Measurements from ENCODE around the gene ART4.

Gene ART4

GRCh38 chr12:14854586-14855183 is 11.4 kb upstream of the ART4 start:
- no peak overlapping the region for H3K4me3 ChIP-seq (ENCODE audit: low read length)

GRCh38 chr12:14853961-14854360 is 10.6 kb upstream of the ART4 start:
- DNase-seq (ENCODE audit: low read depth, low spot score), result no peak
- no peak overlapping the region for H3K4me3 ChIP-seq (ENCODE audit: low read length)

More at GRCh38 chr12:14854586-14855183, 11.4 kb upstream of the ART4 start:
- DNase-seq (ENCODE audit: low read depth, low spot score), result no peak

- H3K4me3 ChIP-seq (ENCODE audit: low read length), result no peak overlapping the region
- no peak for DNase-seq (ENCODE audit: low read depth, low spot score)
Observed at GRCh38 chr12:14852880-14853279, 9.6 kb upstream of the ART4 start.

GRCh38 chr12:14850929-14851663 is 7.8 kb upstream of the ART4 start:
- no peak for DNase-seq (ENCODE audit: low read depth, low spot score)
- H3K4me3 ChIP-seq (ENCODE audit: low read length), result no peak overlapping the region

- no peak for DNase-seq (ENCODE audit: low read depth, low spot score)
- H3K4me3 ChIP-seq (ENCODE audit: low read length), result no peak overlapping the region
Observed at GRCh38 chr12:14849661-14850060, 6.3 kb upstream of the ART4 start.

GRCh38 chr12:14846876-14847580 is 3.7 kb upstream of the ART4 start:
- H3K4me3 ChIP-seq (ENCODE audit: low read length), result no peak overlapping the region
- no peak for DNase-seq (ENCODE audit: low read depth, low spot score)

GRCh38 chr12:14846042-14846587 is 2.8 kb upstream of the ART4 start:
- no peak for DNase-seq (ENCODE audit: low read depth, low spot score)
- no peak overlapping the region for H3K4me3 ChIP-seq (ENCODE audit: low read length)

- H3K4me3 ChIP-seq (ENCODE audit: low read length), result no peak overlapping the region
- DNase-seq (ENCODE audit: low read depth, low spot score), result peak; percentile 31
Observed at GRCh38 chr12:14845350-14845750, 2.0 kb upstream of the ART4 start.

- DNase-seq (ENCODE audit: low read depth, low spot score), result no peak
- H3K4me3 ChIP-seq (ENCODE audit: low read length), result no peak overlapping the region
Observed at GRCh38 chr12:14844401-14844800, 1.1 kb upstream of the ART4 start.

GRCh38 chr12:14842315-14842714 is 1.0 kb downstream of the ART4 start:
- no peak overlapping the region for H3K4me3 ChIP-seq (ENCODE audit: low read length)
- DNase-seq (ENCODE audit: low read depth, low spot score), result no peak

GRCh38 chr12:14841761-14842160 is 1.6 kb downstream of the ART4 start:
- DNase-seq (ENCODE audit: low read depth, low spot score), result no peak
- H3K4me3 ChIP-seq (ENCODE audit: low read length), result no peak overlapping the region

- H3K4me3 ChIP-seq (ENCODE audit: low read length), result no peak overlapping the region
Observed at GRCh38 chr12:14840616-14841015, 2.7 kb downstream of the ART4 start.

GRCh38 chr12:14839262-14839661 is 4.1 kb downstream of the ART4 start:
- DNase-seq (ENCODE audit: low read depth, low spot score), result no peak
- H3K4me3 ChIP-seq (ENCODE audit: low read length), result no peak overlapping the region

More at GRCh38 chr12:14840616-14841015, 2.7 kb downstream of the ART4 start:
- DNase-seq (ENCODE audit: low read depth, low spot score), result no peak

- no peak for DNase-seq (ENCODE audit: low read depth, low spot score)
- H3K4me3 ChIP-seq (ENCODE audit: low read length), result no peak overlapping the region
Observed at GRCh38 chr12:14836336-14837210, 6.8 kb downstream of the ART4 start.

- H3K4me3 ChIP-seq (ENCODE audit: low read length), result no peak overlapping the region
- DNase-seq (ENCODE audit: low read depth, low spot score), result no peak
Observed at GRCh38 chr12:14834509-14834908, 8.8 kb downstream of the ART4 start.

- DNase-seq (ENCODE audit: low read depth, low spot score), result no peak
- no peak overlapping the region for H3K4me3 ChIP-seq (ENCODE audit: low read length)
Observed at GRCh38 chr12:14833952-14834351, 9.4 kb downstream of the ART4 start.

- no peak overlapping the region for H3K4me3 ChIP-seq (ENCODE audit: low read length)
- no peak for DNase-seq (ENCODE audit: low read depth, low spot score)
Observed at GRCh38 chr12:14833336-14833735, 10.0 kb downstream of the ART4 start.

GRCh38 chr12:14828892-14829291 is 14.4 kb downstream of the ART4 start:
- peak; percentile 28 for DNase-seq (ENCODE audit: low read depth, low spot score)
- no peak overlapping the region for H3K4me3 ChIP-seq (ENCODE audit: low read length)

GRCh38 chr12:14827043-14827442 is 16.3 kb downstream of the ART4 start:
- no peak for DNase-seq (ENCODE audit: low read depth, low spot score)

More at GRCh38 chr12:14827043-14827442, 16.3 kb downstream of the ART4 start:
- no peak overlapping the region for H3K4me3 ChIP-seq (ENCODE audit: low read length)

All from Jurkat, Clone E6-1 (cell line).